Measurements from ENCODE around the gene FAM217A. TPM values are rescaled to one million over a fixed set of nuclear protein-coding genes. Genes with fewer than 3 reads are reported as not detected.
A peak's percentile ranks its signal among the peaks of the same experiment; 100 is the strongest.

The FAM217A gene
- total RNA-seq, 4 donors from 2014 or later = not detected

DNA sequence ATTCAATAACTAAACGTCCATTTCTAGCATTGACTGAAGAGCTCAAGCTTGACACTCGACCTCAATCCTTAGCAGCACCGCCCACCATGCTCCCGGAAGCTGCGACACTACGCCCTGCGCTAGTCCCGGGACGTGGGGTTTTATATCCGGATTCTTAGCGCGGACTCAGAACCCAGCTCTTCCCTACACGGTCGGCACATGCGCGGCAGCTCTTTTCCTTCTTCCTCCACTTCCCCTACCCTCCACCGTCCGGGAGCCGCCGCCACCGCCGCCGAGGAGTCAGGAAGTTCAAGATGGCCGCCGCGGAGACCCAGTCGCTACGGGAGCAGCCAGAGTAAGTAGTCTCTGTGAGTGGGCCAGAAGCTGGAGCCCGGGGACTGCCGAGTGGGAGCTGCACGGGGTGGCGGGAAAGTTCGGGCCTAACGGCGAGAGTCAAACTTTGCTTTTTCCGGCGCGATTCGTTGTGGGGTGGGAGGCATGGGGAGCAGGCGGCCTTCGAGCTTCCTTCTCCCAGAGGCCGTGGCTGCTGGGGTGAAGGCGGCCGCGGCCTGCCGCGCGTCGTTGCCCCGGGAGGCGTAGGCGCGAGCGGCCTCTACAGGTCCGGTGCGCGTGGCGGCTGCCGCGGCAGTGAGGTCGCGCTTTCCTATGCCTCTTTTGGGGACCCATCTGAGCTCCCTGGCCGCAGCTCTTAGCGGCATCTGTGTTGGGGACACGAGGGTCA lies 57.6 kb downstream of the FAM217A start:
- peak; percentile 89 to 97 (median 95) for DNase-seq
- Histone ChIP-seq H3K36me3 (no peaks in the 10 kb centered on the region), H3K9me3 (no peaks in the 10 kb centered on the region), H3K4me3 (peak overlapping the region; percentile 72 to 82 (median 78)), H3K4me1 (peaks cover 0 to 65% (median 14%) of the 10 kb centered on the region in 4 donors), H3K27ac (peak overlapping the region; percentile 94 to 97 (median 96)), H3K27me3 (no peaks in the 10 kb centered on the region)
- peak; percentile 81 to 84 for TF ChIP-seq POLR2A (IDR thresholded peaks at IDR 0.05)
- TF ChIP-seq, protein P1, sequence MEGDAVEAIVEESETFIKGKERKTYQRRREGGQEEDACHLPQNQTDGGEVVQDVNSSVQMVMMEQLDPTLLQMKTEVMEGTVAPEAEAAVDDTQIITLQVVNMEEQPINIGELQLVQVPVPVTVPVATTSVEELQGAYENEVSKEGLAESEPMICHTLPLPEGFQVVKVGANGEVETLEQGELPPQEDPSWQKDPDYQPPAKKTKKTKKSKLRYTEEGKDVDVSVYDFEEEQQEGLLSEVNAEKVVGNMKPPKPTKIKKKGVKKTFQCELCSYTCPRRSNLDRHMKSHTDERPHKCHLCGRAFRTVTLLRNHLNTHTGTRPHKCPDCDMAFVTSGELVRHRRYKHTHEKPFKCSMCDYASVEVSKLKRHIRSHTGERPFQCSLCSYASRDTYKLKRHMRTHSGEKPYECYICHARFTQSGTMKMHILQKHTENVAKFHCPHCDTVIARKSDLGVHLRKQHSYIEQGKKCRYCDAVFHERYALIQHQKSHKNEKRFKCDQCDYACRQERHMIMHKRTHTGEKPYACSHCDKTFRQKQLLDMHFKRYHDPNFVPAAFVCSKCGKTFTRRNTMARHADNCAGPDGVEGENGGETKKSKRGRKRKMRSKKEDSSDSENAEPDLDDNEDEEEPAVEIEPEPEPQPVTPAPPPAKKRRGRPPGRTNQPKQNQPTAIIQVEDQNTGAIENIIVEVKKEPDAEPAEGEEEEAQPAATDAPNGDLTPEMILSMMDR (IDR thresholded peaks at IDR 0.05) = peak in 4 of 6 experiments; percentile 27 to 44 (median 38)

DNA sequence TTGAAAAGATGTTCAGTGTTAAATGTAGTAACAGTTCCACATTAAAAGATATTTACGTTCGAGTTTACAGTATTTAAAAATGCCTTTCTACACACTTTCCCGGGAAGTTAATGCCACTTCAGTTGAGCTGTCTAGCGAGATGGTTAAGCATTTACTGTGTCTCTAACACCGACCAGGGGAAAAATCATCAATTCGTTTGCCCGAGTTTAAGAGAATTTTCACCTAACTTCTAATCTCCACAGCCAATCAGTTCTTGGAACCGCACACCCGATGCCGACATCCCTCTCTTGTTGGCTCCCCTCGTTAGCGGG lies 58.2 kb downstream of the FAM217A start:
- peaks cover 0 to 65% (median 14%) of the 10 kb centered on the region in 4 donors for H3K4me1 ChIP-seq
- no peak for DNase-seq
- H3K9me3 ChIP-seq = no peaks in the 10 kb centered on the region
- TF ChIP-seq POLR2A (IDR thresholded peaks at IDR 0.05) = no peak
- TF ChIP-seq, protein P1 (IDR thresholded peaks at IDR 0.05) = no peak
- no peaks in the 10 kb centered on the region for H3K27me3 ChIP-seq
- H3K36me3 ChIP-seq = no peaks in the 10 kb centered on the region
- peak overlapping the region; percentile 94 to 97 (median 96) for H3K27ac ChIP-seq
- H3K4me3 ChIP-seq = peak overlapping the region; percentile 72 to 82 (median 78)

DNA sequence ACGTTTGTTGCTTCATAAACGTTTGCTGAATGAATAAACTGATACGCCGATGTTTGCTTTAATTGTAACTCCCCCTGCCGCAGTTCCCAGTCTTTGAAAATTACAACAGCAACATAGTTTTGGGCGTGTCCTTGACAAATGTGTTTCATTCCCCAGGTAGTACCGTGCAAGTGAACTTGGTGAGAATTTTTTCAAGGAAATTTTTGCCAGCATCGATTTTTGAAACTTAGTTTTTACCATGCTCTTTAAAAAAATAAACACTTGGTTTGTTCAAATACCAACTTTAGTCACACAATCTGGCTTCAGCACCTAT lies 60.1 kb downstream of the FAM217A start:
- peak overlapping the region; percentile 88 to 99 (median 97) for H3K27ac ChIP-seq
- H3K4me3 ChIP-seq = peak overlapping the region; percentile 67 to 85 (median 76)
- TF ChIP-seq POLR2A (IDR thresholded peaks at IDR 0.05) = no peak
- TF ChIP-seq, protein P1 (IDR thresholded peaks at IDR 0.05) = no peak

More for the DNA sequence above, 60.1 kb downstream of the FAM217A start:
- Histone ChIP-seq H3K4me1 (peaks cover 0 to 49% (median 12%) of the 10 kb centered on the region in 4 donors), H3K27me3 (no peaks in the 10 kb centered on the region), H3K36me3 (no peaks in the 10 kb centered on the region), H3K9me3 (no peaks in the 10 kb centered on the region)
- DNase-seq = no peak

Other genes with a start within 250 kb of the FAM217A start
- 10 to 100 TPM in 1 of 4 donors, 1 to 10 TPM in 3; 3.3 to 10.7 (median 4.7) TPM for gene FAM50B, start 229.8 kb downstream of the FAM217A start, total RNA-seq
- 10 to 100 TPM; 23.9 to 87.9 (median 50.7) TPM for gene ECI2, start 56.4 kb upstream of the FAM217A start, total RNA-seq